ENCODE data around the gene DNAJC5G.

- TF ChIP-seq CTCF (IDR thresholded peaks at IDR 0.05) (no peak), POLR2A (IDR thresholded peaks at IDR 0.05) (no peak)
Measured at GRCh38 chr2:27256855-27257454, 18.3 kb upstream of the DNAJC5G start.
